Activated gamma-delta T cell treated with anti-CD3 and anti-CD28 coated beads, Interleukin-2, amount 50 U/mL, for 16 hours (primary cell): ENCODE results near the gene BEAN1.

Experiments
- DNase-seq: peaks from one replicate; pipeline ENCODE4 v3.0.0-alpha.2; 2020; ENCODE audit warnings: low read depth

The BEAN1 gene

GRCh38 chr16:66395806-66396555, 31.1 kb upstream of the BEAN1 start:
- DNase-seq = no peak

- no peak for DNase-seq
Measured at GRCh38 chr16:66397736-66398433, 29.2 kb upstream of the BEAN1 start.

- no peak for DNase-seq
Measured at GRCh38 chr16:66399031-66399430, 28.1 kb upstream of the BEAN1 start.

- DNase-seq = no peak
Measured at GRCh38 chr16:66399930-66400329, 27.2 kb upstream of the BEAN1 start.

DNA sequence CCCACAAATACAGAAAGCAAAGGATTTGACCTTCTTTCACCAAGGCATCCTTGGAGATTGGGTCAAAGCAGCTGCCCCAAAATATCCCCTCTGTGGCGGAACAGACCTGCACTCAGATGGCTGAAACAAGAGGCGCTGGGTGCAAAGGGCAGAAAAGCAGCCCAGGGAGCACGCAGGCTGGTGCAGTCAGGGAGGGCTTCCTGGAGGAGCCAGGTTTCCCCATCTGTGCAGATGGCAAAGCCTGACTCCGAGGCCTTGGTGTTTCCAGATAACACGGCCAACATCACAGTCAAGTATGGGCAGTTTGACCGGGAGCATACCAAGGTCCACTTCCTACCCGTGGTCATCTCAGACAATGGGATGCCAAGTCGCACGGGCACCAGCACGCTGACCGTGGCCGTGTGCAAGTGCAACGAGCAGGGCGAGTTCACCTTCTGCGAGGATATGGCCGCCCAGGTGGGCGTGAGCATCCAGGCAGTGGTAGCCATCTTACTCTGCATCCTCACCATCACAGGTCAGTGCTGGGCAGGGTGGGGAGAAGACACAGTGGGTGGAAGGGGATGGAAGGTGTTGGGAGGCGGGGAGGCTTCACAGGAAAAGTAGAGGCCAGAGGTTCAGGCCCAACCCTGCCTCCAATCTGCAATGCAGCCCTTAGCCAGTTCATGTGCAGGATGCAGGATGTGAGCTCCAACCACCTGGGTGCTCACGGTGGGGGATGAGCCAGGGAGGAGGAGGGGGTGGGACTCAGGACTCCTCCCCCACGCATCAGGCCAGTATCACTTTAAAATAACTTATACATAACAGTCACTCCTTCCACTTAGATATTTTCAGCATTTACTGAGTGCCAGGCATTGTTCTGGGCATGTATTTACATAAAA, 26.4 kb upstream of the BEAN1 start:
- no peak for DNase-seq

GRCh38 chr16:66401610-66402009, 25.5 kb upstream of the BEAN1 start:
- DNase-seq = no peak

DNA sequence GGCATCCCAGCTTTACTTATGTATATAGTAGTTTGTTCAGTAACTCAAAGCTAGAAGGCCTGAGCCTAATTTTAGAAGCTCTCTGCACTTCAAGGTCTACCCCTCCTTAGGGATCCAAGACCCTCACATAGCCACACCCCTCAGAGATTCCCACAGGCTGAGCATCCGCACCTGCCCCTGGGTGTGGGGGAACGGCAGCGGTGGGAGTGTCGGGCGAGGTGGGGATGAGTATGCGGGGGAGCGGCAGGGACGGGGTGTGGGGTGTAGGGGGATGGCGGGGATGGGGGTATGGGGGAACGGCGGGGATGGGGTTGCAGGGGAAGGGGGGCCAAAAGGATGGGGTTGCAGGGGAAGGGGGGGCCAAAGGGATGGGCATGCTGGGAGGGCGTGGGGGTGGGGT, 24.9 kb upstream of the BEAN1 start:
- no peak for DNase-seq

GRCh38 chr16:66402591-66403230, 24.4 kb upstream of the BEAN1 start:
- DNase-seq = no peak

DNA sequence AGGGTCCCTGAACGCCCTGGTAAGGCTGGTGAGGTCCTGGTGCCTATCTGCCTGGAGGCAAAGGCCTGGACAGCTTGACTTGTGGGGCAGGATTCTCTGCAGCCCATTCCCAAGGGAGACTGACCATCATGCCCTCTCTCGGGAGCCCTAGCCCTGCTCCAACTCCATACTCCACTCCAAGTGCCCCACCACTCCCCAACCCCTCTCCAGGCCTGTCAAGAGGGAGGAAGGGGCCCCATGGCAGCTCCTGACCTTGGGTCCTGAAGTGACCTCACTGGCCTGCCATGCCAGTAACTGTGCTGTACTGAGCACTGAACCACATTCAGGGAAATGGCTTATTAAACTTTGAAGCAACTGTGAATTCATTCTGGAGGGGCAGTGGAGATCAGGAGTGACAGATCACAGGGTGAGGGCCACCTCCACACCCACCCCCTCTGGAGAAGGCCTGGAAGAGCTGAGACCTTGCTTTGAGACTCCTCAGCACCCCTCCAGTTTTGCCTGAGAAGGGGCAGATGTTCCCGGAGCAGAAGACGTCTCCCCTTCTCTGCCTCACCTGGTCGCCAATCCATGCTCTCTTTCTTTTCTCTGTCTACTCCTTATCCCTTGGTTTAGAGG, 23.5 kb upstream of the BEAN1 start:
- DNase-seq = no peak

- DNase-seq = no peak
Measured at GRCh38 chr16:66405057-66405783, 21.9 kb upstream of the BEAN1 start.

GRCh38 chr16:66406534-66407221, 20.4 kb upstream of the BEAN1 start:
- peak; percentile 89 for DNase-seq

DNA sequence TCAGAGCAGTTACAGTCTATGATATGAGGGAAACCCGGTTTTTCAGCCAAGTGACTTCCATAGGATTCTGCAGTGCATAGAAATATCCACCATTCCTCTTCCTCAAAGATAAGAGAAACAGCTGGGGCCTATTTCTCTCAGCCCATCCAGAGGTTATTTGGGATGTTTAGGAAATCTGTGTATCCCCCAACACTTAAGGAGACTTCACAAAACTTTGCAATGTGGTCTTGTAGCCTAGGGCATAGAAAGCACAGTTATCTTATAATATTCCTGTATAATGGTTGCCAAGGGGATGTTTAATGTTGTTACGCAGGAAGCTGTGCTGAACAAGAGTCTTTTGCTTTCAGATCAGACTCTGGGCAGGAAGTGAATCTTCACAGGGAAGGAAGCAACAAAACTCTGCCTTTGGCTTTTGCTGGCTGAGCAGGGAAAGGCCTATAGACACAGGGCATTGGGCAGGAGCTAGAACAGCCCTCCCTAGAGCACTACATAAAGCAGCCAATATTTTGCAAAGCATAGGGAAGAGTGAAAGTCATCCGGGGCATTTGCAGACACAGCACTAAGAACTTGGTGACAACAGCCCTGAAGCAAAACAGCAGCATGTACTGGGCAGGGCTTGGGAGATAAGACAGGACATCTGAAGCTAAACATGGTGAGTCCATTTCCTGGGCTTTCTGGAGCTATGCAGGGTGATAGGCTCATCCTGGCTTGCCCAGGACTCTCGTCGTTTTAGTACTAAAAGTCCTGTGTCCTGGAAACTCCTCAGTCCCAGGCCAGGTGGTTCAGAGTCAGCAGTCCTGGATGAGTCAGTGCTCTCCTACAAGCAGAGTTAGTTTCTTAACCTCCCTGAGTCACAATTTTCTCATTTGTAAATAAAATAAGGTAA, 18.7 kb upstream of the BEAN1 start:
- no peak for DNase-seq

DNA sequence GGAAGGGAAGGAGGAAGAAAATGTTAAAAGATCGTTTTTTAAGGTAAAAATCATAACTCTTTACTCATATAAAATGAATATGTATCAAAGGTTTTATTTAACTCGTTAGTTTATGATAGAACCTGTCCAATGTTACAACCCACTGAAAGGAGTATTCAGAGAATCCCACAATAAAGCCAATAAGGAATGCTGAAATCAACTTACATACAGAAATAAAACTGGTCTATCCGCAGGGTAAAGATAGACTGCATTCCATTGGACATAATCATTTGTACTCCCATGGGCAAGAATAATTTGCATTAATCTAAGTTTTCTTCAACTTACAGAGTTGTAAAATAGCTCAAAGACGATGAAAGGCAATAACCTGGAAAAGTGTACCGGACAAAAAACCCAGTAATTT, 17.9 kb upstream of the BEAN1 start:
- DNase-seq = no peak

GRCh38 chr16:66412182-66412581, 14.9 kb upstream of the BEAN1 start:
- DNase-seq = no peak

DNA sequence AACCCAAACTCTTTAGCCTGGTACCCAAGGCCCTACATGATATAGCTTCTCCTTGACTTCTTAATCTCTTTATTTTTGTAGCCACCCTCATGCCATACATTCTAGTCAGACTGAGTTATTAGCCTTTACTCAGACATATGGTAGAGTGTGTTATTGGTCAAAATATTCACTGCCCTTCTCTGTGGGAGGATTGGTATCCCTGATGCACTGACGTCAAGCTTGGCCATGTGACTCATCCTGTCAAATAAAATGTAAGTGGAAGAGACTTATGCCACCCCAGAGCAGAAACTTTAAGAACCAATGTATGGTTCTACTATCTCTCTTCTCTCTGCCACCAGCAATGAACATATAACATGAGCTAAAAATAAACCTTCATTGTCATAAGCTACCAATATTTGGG, 12.2 kb upstream of the BEAN1 start:
- DNase-seq = no peak

GRCh38 chr16:66416136-66416535, 11.0 kb upstream of the BEAN1 start:
- DNase-seq = no peak

DNA sequence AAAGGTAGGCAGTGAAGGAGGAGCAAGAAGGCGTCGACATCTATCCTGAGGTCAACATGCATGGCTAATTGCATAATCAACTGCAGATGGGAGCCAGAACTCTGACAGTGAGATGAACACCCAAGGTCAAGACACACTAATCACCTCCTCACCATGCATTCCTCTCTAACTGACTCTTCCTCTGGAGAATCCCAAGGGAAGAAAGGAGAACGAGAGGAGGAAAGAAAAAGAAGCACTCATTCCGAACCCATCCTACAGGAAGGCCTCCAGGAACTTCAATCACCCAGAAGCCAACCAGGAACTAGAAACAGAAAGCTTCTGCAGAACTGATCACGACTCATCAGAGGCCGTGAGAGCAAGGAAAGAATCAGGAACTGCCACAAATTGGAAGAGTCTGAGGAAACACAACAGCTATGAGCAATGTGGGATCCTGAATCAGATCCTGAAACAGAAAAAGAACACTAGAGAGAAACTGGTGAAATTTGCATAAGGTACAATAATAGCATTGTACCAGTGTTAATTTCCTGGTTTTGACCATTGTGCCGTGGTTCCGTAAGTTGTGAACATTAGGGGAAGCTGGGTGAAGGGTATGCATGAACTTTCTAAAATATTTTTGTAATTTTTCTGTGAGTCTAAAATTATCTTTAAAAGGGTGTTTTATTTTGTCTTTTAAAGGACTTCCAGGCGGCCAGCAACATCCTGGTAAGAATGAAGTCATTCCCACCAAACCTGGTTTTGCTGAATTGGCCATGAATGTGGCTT, 10.0 kb upstream of the BEAN1 start:
- DNase-seq = no peak

DNA sequence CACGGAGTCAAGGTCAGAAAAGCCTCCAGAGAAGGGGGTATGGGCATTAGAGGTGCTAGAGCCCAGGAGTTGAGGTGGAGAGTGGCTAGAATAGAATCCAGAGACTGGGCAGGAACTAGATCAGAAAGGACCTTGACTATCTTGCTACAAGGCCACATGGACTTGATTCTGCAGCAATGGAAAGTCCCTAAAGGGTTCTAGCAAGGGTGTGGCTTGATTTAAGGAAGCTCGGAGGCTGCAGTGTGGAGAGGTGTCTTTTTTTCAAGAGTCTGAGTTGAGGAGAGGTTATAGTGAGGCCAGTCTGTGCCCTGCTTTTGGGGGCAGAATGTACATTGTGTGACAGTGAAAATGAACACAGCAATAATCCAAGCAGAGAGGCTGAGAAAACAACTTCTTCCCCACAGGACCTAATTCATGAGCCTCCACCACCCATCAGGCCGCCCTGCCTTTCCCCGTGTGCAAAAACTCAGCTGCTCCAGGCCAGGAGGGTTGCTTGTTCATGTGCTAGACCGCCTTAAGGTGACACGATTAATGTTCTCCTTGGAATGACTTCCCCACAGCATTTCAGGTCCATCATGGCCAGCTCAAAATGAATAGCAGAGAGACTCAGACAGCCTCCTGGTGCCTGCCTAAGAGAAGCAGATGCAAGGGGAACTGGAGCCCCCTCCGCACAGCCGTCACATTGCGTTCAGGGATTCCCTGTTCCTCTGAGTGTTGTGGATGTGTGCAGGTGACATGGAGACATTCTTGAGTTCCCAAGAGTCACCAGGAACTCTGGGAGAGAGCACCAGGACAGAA, 8.7 kb upstream of the BEAN1 start:
- no peak for DNase-seq
